Activated CD4-positive, alpha-beta T cell treated with anti-CD3 and anti-CD28 coated beads, Interleukin-2, amount 50 U/mL, for 48 hours (primary cell): ENCODE measurements around the gene RGS2.

ENCODE experiments used
- DNase-seq, 2 experiments: peaks; one replicate each; pipeline ENCODE4 v3.0.0-alpha.2; 2020

Gene RGS2

GRCh38 chr1:192832492-192832891 lies 23.7 kb downstream of the RGS2 start:
- DNase-seq, result no peak

- no peak for DNase-seq
Measured at GRCh38 chr1:192835116-192835515, 26.3 kb downstream of the RGS2 start.

GRCh38 chr1:192839162-192840066 lies 30.6 kb downstream of the RGS2 start:
- DNase-seq, result no peak

- no peak for DNase-seq
Measured at GRCh38 chr1:192844360-192844759, 35.5 kb downstream of the RGS2 start.

- DNase-seq, result no peak
Measured at GRCh38 chr1:192846950-192847349, 38.1 kb downstream of the RGS2 start.

GRCh38 chr1:192849011-192849410 lies 40.2 kb downstream of the RGS2 start:
- no peak for DNase-seq

- no peak for DNase-seq
Measured at GRCh38 chr1:192849442-192849841, 40.6 kb downstream of the RGS2 start.

GRCh38 chr1:192852001-192852947 lies 43.4 kb downstream of the RGS2 start:
- DNase-seq, result no peak

- DNase-seq, result no peak
Measured at GRCh38 chr1:192858456-192858855, 49.6 kb downstream of the RGS2 start.

- no peak for DNase-seq
Measured at GRCh38 chr1:192859808-192860207, 51.0 kb downstream of the RGS2 start.

GRCh38 chr1:192860478-192861185 lies 51.8 kb downstream of the RGS2 start:
- no peak for DNase-seq

- no peak for DNase-seq
Measured at GRCh38 chr1:192861860-192862259, 53.0 kb downstream of the RGS2 start.
